AG09319 (cell line): ENCODE measurements around the gene PRLH.

Source experiments
- DNase-seq: peaks from one replicate; pipeline ENCODE4 v3.0.0-alpha.2; 2010; ENCODE audit warnings: low read depth; ENCODE audit errors: extremely low read depth
- CTCF ChIP-seq: IDR thresholded peaks from 2 replicates; pipeline ENCODE4 v1.5.1; 2011; ENCODE audit warnings: low read depth, mild to moderate bottlenecking, inconsistent platforms, low read length, moderate library complexity

PRLH gene

DNA sequence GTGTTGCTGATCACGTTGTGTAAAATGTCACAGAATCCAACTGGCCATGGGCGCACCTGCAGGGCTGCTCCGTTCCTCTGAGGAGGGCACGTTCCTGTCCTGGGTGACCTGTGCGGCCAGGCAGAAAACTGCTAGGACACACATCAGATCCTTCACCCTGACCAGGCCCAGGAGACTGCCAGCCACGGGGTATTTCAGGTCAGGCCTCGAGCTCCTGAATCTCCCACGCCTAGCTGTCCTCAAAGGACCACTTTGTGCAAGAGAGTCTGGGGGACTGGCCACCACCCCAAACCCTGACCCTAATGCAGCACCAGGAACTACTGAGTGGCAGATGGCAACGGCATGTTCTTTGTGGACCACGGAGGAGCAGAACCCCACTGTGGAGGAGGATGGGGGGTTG lies 11.1 kb downstream of the PRLH start:
- no peak for DNase-seq
- TF ChIP-seq CTCF: no peak

- no peak for TF ChIP-seq CTCF
- no peak for DNase-seq
These were observed 11.8 kb downstream of the PRLH start for GRCh38 chr2:237577956-237578870.

DNA sequence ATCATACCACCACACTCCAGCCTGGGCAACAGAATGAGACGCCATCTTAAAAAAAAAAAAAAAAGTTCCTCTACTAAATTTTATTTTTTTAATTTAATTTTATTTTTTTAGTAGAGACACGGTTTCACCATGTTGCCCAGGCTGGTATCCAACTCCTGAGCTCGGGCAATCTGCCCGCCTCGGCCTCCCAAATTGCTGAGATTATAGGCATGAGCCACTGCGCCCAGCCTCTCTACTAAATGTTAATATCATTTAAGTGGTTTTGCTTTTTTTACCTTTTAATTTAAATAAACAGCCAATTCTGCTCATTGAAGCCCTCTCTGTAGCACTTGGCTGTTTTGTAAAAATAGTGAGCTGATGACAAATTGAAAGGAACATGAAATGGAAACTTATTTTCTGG lies 15.0 kb downstream of the PRLH start:
- TF ChIP-seq CTCF: no peak
- DNase-seq: no peak

DNA sequence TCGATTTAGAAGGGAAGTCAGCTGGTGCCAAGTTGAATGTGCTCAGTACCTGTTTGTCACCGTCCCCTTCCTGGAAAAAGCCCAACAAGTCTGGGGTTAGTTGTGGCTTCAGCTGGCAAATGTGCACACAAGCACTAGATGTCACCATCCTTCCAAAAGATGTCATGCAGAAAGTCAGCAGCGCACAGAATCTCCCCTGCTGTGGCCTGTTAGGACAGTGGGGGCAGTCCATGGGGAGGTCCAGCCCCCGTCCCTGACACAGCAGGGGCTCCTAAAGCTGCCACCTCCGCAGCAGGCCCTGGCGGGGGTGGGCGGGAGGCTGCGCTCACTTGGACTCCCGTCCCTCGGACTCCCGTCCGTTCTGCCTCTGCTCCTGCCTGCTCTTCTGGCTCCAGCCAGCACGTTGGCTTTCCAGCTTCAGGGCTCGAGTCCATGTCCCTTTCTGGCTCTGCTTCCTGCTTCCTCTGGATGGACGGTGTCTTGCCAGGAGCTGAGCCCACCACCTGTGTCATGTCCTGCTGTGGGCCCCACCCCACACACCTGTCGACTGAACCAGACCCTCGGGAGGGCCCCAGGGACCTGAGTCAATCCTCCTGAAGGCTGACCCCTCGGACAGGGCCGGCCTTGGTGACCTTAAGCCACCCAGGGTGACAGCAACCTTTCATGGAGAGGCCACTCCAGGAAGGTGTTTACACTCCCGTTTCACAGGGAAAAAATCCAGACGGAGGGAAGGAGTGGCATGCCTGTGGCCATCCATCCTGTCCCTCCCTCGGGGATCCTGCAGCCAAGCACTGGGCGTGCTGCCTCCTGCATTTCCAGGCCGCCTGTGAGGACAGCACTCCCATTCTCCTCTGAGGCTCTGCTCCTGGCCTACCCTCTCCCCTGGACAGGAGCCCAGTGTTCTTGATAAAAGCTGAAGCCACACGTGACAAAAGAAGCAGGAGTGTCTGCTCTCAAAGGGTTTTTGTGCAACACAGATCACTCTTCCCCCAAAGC lies 15.7 kb downstream of the PRLH start:
- DNase-seq: peak; percentile 27

GRCh38 chr2:237583385-237584295 lies 17.3 kb downstream of the PRLH start:
- DNase-seq: no peak
- TF ChIP-seq CTCF: no peak

More for the DNA sequence above, 15.7 kb downstream of the PRLH start:
- TF ChIP-seq CTCF: peak; percentile 65

GRCh38 chr2:237585590-237586221 lies 19.3 kb downstream of the PRLH start:
- no peak for DNase-seq
- no peak for TF ChIP-seq CTCF
